Right renal cortex interstitium (tissue), 3 donors: ENCODE data around the gene LRRC8A. TPM values are rescaled to one million over a fixed set of nuclear protein-coding genes. Genes with fewer than 3 reads are reported as not detected.
A peak's percentile ranks its signal among the peaks of the same experiment; 100 is the strongest.
"Not testable (repeated sequence)": the region's sequence is repeated elsewhere in the genome, so short reads cannot be mapped to it uniquely, and the experiment has no call there.

Experiments used
- DNase-seq, 3 donors: peaks; one replicate each; pipeline ENCODE4 v3.0.0-alpha.2; 2013; ENCODE audit warnings: low read depth in 3 of 3, low spot score in 2 of 3
- polyA plus RNA-seq, 3 donors: library from polyadenylated mRNA; unstranded; fragments of 120-200 nt; gene quantifications; one replicate each; pipeline ENCODE4 v1.2.1, GENCODE V29; 2013; ENCODE audit not compliant: insufficient read length in 3 of 3

Gene LRRC8A
- polyA plus RNA-seq, 3 donors, result 27.2 to 31.1 (median 28.2) TPM

DNA sequence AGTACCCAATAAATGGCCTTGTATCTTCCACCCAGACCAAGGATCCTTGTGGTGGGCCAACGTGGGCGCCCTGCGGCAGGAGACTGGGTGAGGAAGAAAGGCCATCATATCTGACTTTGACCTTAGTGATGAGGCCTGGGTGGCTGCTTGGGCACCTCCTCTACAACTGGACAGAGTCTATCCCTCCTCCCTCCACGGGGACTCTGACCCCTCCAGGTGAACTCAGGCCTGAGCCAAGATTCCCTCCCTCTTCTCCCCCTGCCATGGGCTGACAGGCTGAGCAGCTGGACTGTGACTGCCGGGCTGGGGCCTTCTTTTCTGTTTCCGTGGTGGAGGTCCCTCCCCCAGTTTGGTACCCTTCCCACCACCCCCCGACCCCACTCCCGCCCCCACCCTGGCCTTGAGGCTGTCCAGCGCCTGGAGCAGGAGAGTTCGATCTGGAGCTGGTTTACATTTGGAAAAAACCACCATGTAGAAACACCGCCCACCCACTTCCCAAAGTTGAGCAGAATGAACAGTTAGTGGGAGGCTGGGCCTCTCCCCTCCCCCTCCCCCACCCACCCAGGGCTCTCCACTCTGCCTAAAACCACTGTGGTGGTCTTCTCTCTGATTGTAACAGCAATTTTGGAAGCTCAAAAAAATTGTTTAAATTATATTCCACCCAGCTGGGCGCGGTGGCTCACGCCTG lies 37.6 kb downstream of the LRRC8A start:
- DNase-seq, result no peak

DNA sequence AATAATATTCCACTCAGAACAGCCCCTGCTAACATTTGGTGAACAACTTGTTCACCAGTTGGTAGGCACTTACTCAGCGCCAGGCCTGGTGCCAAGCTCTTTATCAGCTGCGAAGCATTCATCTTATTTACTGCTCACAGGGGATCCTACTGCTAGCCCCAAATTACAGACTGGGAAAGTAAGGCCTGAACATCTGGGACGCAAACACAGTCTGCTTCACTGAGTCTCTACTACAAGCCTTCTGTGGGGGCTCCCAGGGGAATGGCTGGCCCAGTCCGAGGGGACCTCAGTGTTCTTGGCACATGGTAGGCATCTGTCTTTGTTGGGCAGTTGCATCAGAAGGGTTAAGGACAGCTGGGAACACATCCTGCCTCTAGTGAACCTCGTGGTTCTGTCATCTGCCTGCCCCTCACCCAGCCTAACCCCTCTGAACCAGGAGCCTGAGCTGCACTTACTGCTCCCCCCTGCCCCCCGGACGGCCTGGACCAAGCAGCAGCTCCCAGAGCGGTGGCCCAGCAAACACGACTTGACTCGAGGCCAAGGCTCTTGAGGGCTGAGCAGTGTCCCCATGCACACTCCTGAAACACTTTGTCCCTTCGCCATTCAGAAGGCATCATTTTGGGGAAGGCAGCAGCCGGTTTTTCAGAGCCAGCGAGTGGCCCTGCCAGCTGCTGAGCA lies 38.6 kb downstream of the LRRC8A start, which contains the start of gene PHYHD1:
PHYHD1 (plus strand) TSS at position 602 of the 678 bp plus-strand sequence. CDS start 1,342 bp downstream, outside the sequence.
- DNase-seq, result no peak

DNA sequence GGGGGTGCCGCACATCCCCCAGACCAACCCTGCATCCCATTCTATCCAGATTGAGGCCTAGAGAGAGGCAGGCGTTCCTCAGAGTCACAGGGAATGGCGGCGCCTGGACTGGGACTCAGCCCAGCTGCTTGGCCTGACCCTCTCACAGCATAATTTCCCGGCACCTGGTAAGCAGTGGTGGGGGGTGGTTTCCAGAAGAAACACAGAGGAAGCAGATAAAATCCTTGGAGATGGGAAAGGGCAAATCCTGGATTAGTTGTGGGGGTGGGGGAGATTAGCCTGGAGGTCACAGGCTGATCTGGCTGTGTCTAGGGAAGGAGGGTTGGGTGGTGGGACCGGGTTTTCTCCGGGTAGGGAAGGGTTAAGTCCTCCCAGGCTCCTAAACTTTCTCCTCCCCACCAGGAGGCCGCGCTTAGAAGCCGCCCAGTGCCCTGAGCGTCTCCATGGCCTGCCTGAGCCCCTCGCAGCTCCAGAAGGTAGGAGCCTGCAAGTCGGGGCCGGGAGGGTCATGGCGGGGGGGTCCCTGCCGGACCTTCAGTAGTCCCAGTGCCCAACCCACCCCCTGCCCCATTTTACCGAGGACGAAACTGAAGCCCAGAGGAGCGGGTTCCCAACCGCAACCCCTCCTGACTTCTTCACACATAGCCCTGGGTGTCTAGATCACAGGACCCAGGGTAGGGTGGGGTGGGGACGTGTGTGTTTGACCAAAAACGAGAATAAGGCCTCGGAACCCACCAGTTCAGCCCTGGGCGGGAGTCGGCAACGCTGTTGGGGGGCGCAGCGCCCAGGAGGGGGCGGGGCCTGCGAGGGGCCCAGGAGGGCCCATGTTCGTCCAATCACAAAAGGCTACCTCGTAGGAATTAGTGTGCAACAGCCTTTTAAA lies 40.2 kb downstream of the LRRC8A start:
- DNase-seq, result peak; percentile 62 to 75 (median 71)

DNA sequence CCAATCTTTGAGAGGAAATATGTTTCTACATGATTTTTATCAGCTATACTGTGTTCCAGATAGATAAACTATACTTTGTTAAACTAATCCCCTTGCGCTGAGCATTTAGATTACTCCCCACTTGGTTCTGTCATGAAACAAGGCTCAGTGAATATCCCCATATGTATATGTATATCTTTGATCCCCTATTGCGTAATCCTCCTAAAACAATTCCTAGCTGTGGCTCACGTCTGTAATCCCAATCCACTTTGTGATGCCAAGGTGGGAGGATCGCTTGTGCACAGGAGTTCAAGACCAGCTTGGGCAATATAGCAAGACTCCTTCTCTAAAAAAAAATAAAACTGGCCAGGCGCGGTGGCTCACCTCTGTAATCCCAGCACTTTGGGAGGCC lies 41.6 kb downstream of the LRRC8A start:
- no peak for DNase-seq

DNA sequence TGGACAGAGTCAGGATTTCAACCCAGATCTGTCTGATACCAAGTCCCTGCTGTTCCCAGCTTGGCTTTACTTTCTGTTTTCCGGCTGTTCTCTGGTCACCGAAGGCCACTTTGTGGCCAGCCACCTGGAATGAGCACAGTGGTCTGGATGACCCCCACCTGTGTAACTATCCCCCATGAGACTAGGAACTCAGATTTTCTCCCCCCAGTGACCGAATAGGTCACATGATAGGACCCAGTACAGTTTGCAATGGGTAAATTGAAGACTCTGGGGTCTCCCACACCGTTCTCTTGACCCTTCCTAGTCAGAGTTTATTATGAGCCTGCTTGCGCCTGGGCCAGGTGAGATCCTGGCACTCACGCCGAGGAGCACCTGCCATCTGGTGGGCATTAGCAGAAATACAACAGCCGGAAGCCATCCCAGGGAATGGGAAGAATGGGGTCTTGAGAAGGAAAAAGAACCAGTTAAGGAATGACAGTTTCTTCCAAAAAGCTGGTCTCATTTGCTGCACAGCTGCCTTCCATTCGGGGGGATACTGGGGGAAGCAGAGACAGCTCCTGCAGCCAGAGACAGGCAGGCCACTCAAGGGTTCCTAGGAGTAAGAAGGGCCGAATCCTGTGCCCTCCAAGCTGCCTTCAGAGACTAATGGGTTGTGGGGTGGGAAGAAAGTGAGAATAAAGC lies 45.9 kb downstream of the LRRC8A start:
- peak in 2 of 3 donors; percentile 32 to 60 for DNase-seq

DNA sequence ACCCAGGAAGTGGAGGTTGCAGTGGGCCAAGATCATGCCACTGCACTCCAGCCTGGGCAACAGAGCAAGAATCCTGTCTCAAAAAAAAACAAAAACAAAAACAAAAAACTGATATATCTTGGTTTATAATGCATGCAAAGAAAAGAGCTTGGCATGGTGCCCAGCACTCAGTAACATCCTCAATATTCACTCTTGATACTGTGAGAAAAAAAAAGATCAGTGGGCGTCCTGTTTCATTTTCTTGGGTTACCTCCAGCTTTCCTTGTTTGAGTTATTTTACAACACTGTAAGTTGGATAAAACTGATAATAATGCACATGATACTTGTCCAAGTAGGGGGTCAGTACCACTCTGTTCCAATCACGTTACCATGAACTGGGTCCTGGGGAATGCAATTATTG lies 46.7 kb downstream of the LRRC8A start:
- DNase-seq, result no peak

DNA sequence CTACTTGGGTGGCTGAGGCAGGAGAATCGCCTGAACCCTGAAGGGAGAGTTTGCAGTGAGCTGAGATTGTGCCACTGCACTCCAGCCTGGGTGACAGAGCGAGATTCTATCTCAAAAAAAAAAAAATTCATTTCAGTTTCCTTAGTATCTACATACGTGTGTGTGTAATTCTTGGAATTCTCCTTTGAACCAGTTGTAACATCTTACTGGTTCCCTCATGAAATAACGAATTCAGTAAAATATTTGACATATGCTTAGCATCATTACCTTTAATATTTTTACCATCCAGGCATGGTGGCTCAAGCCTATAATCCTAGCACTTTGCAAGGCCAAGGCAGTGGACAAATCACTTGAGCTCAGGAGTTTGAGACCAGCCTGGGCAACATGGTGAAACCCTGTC lies 47.6 kb downstream of the LRRC8A start:
- no peak for DNase-seq

DNA sequence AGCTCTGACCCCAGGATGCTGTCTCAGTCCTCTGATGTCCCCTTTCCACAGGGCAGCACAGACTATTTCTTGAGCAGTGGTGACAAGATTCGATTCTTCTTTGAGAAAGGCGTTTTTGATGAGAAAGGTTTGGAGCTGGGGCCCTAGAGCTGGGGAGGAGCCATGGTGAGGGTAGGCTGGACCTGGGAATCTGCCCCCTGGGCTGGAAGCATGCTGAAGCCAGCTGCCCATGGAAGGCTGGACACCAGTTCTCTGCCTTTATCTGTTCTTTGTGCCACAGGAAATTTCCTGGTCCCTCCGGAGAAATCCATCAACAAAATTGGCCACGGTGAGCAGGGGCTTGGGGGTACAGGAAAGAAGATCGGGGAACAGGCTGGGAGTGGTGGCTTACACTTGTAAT lies 51.8 kb downstream of the LRRC8A start:
- DNase-seq, result no peak

DNA sequence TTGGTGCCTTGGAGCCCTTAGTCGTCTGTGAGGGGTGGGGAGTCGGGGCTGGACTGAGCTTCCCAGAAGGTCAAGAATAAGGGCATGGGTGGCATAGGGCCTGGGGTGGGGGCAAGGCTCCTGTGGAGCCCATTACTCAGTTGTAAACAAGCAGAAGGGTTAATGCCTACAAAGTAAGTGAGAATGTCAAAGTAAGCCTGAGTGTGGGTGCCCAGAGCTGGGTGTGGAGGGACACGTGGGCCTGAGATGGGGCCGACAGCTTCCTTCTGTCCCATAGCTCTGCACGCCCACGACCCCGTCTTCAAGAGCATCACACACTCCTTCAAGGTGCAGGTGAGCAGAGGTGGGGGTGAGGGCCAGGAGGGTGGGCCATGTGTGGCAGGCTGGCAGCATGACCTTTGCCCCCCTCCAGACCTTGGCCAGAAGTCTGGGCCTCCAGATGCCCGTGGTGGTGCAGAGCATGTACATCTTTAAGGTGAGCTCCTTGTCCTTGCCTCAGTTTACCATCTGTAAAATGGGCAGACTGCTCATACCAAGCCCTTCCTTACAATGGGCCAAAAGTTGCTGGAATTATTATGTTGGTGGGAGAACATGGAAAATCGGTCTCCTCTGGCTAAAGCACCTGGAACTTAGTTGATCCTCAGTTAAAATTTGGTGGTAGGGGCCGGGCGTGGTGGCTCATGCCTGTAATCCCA lies 54.4 kb downstream of the LRRC8A start:
- no peak for DNase-seq

DNA sequence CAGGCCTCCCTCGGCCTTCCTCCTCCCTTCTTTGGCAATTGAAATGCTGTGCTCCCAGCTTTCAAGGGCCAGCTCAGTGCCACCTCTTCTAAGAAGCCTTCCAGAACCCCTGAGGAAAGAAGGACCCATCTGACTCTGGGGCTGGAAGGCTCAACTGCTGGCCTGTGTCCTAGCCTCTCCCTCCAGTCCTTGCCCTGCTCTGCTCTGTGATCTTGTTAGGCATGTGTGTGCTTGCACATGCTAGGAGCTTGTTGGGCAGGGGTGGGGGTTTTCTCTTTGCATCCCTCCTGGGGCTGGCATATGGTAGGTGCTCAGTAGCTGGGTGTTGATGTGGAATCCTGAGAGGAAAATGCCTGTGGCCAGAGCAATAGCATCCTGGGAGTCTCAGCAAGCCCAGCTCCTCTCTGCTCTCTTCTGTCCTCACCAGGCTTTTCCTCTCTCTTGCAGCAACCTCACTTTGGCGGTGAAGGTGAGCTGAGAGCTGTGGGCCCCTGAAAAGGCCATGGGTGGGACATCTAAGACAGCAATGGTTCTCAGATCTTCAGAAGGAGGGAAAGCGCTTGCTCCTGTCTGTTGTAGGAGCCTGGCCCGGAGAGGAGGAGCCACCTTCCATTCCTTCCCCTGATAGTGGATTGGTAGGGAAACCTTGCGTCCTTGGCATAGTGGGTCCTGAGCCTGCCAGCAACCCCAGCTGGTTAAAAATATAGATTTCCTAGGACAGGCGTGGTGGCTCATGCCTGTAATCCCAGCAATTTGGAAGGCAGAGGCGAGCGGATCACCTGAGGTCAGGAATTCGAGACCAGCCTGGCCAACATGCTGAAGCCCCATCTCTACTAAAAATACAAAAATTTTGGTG lies 55.6 kb downstream of the LRRC8A start:
- no peak for DNase-seq

DNA sequence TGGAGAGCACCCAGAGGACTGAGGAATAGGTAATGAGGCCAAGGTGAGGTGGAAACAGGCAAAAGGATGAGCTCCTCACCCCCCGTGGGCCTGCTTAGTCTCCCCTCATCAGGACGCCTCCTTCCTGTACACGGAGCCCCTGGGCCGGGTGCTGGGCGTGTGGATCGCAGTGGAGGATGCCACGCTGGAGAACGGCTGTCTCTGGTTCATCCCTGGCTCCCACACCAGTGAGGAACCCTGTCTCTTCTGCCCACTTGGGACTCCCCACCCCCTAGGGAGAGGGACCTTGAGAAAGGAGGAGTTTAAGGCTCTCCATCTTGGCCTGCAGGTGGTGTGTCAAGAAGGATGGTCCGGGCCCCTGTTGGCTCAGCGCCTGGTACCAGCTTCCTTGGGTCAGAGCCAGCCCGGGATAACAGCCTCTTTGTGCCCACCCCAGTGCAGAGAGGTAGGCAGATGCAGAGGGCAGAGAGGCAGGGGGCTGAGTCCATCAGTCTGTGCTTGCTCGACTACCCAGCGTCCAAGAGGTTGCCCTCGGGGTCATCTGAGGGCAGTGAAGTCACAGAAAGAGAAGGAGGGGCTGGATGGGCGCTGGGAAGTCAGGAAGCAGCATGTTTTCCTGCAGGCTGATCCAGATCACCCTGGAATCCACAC lies 58.5 kb downstream of the LRRC8A start:
- no peak for DNase-seq

DNA sequence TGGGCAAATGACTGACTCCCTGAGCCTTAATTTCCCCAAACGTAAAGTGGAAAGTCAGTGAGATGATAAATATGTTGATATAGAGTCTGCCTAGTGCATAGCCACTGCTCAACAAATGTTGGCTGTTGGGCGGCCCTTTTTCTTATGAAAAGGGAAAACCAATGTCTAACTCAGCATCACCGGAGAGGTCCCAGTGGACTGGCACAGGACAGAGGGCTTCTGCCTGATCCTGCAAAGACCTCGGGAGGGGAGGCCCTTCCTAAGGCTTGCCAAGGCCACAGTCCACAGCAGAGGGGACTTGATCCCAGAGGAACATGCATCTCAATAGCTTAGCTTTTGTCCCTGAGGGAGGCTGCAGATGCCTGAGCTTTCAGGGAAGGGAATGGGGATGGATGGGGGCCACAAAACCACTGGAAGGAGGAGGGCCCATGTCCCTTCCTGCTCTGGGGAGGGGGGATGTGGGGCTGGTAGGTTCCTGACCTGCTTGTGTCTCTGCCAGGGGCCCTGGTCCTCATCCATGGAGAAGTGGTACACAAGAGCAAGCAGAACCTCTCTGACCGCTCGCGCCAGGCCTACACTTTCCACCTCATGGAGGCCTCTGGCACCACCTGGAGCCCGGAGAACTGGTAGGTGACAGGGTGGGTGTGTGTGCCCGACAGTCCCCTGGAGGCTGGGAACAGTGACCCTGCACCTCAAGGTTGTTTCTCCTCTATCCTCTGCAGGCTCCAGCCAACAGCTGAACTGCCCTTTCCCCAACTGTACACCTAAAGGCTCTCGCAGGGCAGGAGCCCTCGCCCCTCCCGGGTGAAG lies 59.2 kb downstream of the LRRC8A start:
- no peak for DNase-seq

DNA sequence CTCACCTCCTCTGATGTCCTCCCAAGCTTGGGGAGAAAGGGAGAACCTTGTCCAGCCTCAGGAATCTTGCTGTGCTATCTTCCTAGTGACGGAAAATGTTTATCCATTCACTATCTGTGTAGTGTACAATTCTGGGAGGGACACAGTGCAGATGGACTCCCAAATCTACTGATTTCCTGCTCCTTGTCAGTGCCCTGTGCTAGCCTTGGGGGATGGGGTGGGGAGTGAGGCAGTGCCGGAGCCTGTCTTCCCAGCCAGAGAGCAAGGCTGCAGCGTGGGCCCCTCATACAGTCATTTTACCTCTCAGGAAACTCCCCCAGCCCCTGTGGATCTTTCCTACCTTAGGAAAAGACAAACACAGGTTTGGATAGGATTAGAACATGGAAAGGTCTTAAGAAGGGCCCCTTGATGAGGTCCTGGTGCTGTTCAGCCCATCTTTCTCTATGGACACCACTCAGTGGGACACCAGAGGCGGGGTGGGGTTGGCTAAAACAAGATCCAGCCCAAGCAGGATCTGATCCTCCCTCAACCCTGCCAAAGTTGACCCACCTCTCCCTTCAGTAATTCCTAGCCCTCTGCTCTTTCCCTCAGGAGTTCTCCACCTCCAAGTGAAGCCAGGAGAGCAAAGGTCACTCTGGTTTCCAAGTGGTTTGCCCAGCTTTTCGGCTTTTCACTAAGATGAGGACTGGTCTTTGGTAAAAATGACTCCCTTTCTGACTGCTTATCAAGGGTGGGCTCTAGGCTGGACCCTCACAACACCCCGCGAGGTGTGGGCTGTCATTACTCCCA lies 62.1 kb downstream of the LRRC8A start:
- DNase-seq, result no peak

DNA sequence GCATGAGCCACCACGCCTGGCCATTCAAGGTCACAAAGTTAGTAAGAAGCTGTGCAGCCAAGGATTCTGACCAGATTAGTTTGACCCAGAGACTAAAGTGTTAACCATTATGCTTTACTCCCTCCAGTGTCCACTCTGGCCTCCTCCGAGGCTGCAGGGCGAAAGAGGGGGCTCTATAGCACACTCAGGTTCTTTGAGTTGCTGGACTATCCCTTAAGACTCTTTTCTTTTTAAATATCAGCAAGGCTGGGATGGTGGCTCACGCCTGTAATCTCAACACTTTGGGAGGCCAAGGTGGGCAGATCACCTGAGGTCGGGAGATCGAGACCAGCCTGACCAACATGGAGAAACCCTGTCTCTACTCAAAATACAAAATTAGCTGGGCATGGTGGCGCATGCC lies 63.0 kb downstream of the LRRC8A start:
- DNase-seq, result not testable (repeated sequence)

DNA sequence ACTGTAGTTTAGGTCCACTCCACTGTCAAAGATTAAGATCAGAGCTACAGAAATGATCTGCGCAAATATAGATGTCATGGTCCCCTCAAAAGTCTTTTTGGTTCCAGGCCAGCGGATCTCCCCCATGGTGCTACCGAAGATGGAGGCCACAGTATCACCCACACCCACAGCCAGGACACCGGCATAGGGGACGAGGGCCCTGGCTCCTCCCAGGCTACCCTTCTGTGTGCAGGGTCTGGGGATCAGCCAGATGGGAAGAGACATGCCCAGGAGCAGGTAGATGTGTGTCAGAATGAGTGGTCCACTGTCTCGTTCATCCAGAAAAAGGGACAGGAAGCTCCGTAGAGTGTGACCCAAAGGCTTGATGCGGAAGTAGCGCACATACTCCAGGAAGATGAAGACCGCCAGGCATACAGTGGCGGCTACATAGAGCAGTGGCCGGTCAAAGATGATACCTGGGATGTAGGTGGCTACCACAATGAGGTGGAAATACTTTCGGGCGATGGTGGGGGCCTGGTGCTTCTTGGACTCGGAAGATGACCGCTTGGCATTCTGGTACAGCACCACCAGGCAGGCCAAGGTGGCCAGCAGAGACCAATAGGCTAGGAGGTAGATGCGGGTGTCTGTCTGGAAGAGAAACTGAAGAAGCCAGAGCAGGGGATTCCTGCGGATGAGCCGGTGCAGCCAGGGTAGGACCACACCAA lies 64.0 kb downstream of the LRRC8A start:
- no peak for DNase-seq

DNA sequence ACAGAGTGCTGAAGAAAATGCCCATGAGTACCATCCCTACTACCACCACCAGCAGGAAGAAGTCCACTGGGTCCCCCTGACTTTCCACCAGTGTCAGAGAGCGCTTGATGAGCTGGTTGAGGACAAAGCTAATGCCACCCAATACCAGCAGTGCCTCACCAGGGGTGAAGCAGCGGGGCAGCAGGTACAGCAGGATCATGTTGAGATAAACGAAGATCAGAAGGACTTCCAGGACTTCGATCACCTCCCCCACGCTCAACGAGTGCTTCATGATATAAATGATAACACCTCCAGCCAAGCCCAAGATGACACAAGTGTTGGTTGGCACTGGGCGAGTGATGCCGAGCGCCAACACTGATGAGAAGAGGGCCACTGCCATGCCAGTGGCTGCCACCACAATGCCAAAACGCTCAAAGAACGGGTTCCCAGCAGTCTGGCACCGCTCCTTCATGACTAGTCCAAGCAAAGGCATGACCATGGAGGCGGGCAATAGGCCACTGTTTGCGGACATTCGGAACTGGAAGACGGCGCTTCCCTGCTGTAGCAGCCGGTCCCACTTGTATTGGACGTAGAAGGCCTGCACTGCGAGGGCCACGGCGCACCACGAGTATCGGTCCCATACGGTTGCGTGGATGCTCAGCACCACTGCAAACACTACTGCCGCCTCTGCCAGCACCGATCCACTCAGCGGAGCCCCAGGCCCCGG lies 64.8 kb downstream of the LRRC8A start:
- DNase-seq, result no peak
